Measurements from ENCODE around the gene RDH11. TPM values are rescaled to one million over a fixed set of nuclear protein-coding genes. Genes with fewer than 3 reads are reported as not detected.

The RDH11 gene
- polyA plus RNA-seq, 1 donor (not counting 4 experiments of a cell fraction or from before 2014, with no cell fraction given) = 202 TPM

GRCh38 chr14:67705211-67705610 is 9.6 kb upstream of the RDH11 start:
- Histone ChIP-seq H3K79me2 (ENCODE audit: control insufficient read depth, insufficient read depth, low read length) (no peaks in the 10 kb centered on the region), H3K27ac (ENCODE audit: control insufficient read depth, insufficient read depth, low read length) (no peak overlapping the region), H3K4me1 (ENCODE audit: control insufficient read depth, extremely low read depth, insufficient read depth, low read length) (peaks cover 8% of the 10 kb centered on the region), H3K4me2 (ENCODE audit: control insufficient read depth, extremely low read depth, insufficient read depth, low read depth, low read length) (peak overlapping the region; percentile 52), H4K20me1 (ENCODE audit: control insufficient read depth, extremely low read depth, insufficient read depth, low read length) (no peaks in the 10 kb centered on the region), H2AFZ (ENCODE audit: control insufficient read depth, low read length) (no peak overlapping the region), H3K4me3 (ENCODE audit: control insufficient read depth in 2 of 3, extremely low read depth in 1 of 3, insufficient read depth in 2 of 3, low read depth in 1 of 3, low read length in 3 of 3) (no peak overlapping the region), H3K9me1 (ENCODE audit: control insufficient read depth, extremely low read depth, insufficient read depth, low read length) (peaks cover 3% of the 10 kb centered on the region), H3K27me3 (ENCODE audit: control insufficient read depth, extremely low read depth, insufficient read depth, low read length) (no peaks in the 10 kb centered on the region), H3K9ac (ENCODE audit: control insufficient read depth, extremely low read depth, insufficient read depth, low read length) (peak overlapping the region; percentile 31), H3K9me3 (ENCODE audit: control insufficient read depth, low read depth, low read length) (peaks cover 4% of the 10 kb centered on the region), H3K36me3 (ENCODE audit: control insufficient read depth in 2 of 2, extremely low read depth in 1 of 2, insufficient read depth in 2 of 2, low read length in 2 of 2) (no peaks in the 10 kb centered on the region)
- dilution Hi-C loops (cut with MboI; ENCODE audit: extremely low pct_ligation_motif_present, low sequenced_read_pairs) = no loop called here
- FAIRE-seq (peak; percentile 9), DNase-seq (ENCODE audit: low read depth, low spot score) (peak; percentile 26)
- TF ChIP-seq EZH2 (IDR thresholded peaks at IDR 0.05; ENCODE audit: low read length) (no peak), CTCF (optimal IDR thresholded peaks at IDR 0.05 in 1 of 3, IDR thresholded peaks at IDR 0.05 in 1 of 3, conservative IDR thresholded peaks at IDR 0.05 in 1 of 3; ENCODE audit: extremely low read depth in 1 of 3, insufficient read depth in 2 of 3, low read length in 3 of 3) (no peak)

- H4K20me1 ChIP-seq (ENCODE audit: control insufficient read depth, extremely low read depth, insufficient read depth, low read length) = no peaks in the 10 kb centered on the region
- peak overlapping the region; percentile 20 for H2AFZ ChIP-seq (ENCODE audit: control insufficient read depth, low read length)
- DNase-seq (ENCODE audit: low read depth, low spot score) (no peak), FAIRE-seq (peak; percentile 73)
- H3K27me3 ChIP-seq (ENCODE audit: control insufficient read depth, extremely low read depth, insufficient read depth, low read length) = no peaks in the 10 kb centered on the region
- dilution Hi-C loops (cut with MboI; ENCODE audit: extremely low pct_ligation_motif_present, low sequenced_read_pairs) = no loop called here
- peak overlapping the region; percentile 52 for H3K4me2 ChIP-seq (ENCODE audit: control insufficient read depth, extremely low read depth, insufficient read depth, low read depth, low read length)
- TF ChIP-seq EZH2 (IDR thresholded peaks at IDR 0.05; ENCODE audit: low read length) (no peak), CTCF (optimal IDR thresholded peaks at IDR 0.05 in 1 of 3, IDR thresholded peaks at IDR 0.05 in 1 of 3, conservative IDR thresholded peaks at IDR 0.05 in 1 of 3; ENCODE audit: extremely low read depth in 1 of 3, insufficient read depth in 2 of 3, low read length in 3 of 3) (peak; percentile 59 to 66 (median 62))
- H3K9ac ChIP-seq (ENCODE audit: control insufficient read depth, extremely low read depth, insufficient read depth, low read length) = peak overlapping the region; percentile 31
- peaks cover 8% of the 10 kb centered on the region for H3K4me1 ChIP-seq (ENCODE audit: control insufficient read depth, extremely low read depth, insufficient read depth, low read length)
- H3K4me3 ChIP-seq (ENCODE audit: control insufficient read depth in 2 of 3, extremely low read depth in 1 of 3, insufficient read depth in 2 of 3, low read depth in 1 of 3, low read length in 3 of 3) = no peak overlapping the region
- H3K27ac ChIP-seq (ENCODE audit: control insufficient read depth, insufficient read depth, low read length) = no peak overlapping the region
- H3K9me3 ChIP-seq (ENCODE audit: control insufficient read depth, low read depth, low read length) = no peaks in the 10 kb centered on the region
- H3K9me1 ChIP-seq (ENCODE audit: control insufficient read depth, extremely low read depth, insufficient read depth, low read length) = peaks cover 3% of the 10 kb centered on the region
- no peaks in the 10 kb centered on the region for H3K36me3 ChIP-seq (ENCODE audit: control insufficient read depth in 2 of 2, extremely low read depth in 1 of 2, insufficient read depth in 2 of 2, low read length in 2 of 2)
- H3K79me2 ChIP-seq (ENCODE audit: control insufficient read depth, insufficient read depth, low read length) = no peaks in the 10 kb centered on the region
These were observed 9.0 kb upstream of the RDH11 start for GRCh38 chr14:67704484-67705089.
